Sigmoid colon (tissue), 4 donors: ENCODE measurements around the gene MIB2.

Source experiments
- EP300 ChIP-seq, 4 donors: sonication (generic); formaldehyde crosslinking; IDR thresholded peaks; one replicate each; pipeline ENCODE4 v1.6.1; 2017; ENCODE audit warnings: antibody characterized with exemption in 4 of 4
- POLR2A ChIP-seq, 2 donors: fragments of 450-650 bp; IDR thresholded peaks; one replicate each; pipeline ENCODE4 v1.6.1; 2016; ENCODE audit warnings: antibody characterized with exemption in 2 of 2, mild to moderate bottlenecking in 2 of 2, moderate library complexity in 2 of 2
- POLR2AphosphoS5 ChIP-seq, 4 donors: sonication (generic); formaldehyde crosslinking; IDR thresholded peaks; one replicate each; pipeline ENCODE4 v1.6.1; 2017; ENCODE audit warnings: antibody characterized with exemption in 4 of 4
- TF ChIP-seq, protein P1 (sequence below), 4 experiments: fragments of 450-650 bp in 3 of 4; fragments of 200-600 bp in 1 of 4; IDR thresholded peaks; one replicate each; pipeline ENCODE4 v1.5.1; 2016 to 2019; ENCODE audit warnings: antibody characterized with exemption in 4 of 4, mild to moderate bottlenecking in 3 of 4, moderate library complexity in 2 of 4

DNA sequence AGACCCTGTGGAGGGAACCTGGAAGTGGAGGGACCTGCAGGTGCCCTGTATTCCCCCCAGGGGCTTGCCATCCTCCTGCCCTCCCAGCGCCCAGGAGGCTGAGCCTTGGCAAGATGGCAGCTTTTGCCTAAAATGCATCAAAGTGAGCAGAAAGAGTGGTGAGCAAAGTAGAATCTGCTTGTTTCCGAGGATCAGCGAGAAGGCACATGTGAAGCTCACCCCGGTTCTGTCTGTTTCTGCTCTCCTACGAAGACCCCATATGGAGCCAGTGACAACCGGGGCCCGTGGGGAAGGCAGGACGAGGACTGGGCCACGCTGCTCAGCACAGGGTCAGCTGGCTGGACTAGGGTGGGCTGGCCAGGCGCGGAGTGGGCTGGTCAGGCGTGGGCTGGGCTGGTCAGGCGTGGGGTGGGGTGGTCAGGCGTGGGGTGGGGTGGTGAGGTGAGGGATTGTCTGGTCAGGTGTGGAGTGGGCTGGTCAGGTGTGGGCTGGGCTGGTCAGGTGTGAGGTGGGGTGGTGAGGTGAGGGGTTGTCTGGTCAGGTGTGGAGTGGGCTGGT lies 10.2 kb upstream of the MIB2 start:
- TF ChIP-seq, protein P1, sequence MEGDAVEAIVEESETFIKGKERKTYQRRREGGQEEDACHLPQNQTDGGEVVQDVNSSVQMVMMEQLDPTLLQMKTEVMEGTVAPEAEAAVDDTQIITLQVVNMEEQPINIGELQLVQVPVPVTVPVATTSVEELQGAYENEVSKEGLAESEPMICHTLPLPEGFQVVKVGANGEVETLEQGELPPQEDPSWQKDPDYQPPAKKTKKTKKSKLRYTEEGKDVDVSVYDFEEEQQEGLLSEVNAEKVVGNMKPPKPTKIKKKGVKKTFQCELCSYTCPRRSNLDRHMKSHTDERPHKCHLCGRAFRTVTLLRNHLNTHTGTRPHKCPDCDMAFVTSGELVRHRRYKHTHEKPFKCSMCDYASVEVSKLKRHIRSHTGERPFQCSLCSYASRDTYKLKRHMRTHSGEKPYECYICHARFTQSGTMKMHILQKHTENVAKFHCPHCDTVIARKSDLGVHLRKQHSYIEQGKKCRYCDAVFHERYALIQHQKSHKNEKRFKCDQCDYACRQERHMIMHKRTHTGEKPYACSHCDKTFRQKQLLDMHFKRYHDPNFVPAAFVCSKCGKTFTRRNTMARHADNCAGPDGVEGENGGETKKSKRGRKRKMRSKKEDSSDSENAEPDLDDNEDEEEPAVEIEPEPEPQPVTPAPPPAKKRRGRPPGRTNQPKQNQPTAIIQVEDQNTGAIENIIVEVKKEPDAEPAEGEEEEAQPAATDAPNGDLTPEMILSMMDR (IDR thresholded peaks at IDR 0.05): no peak
- no peak for TF ChIP-seq POLR2AphosphoS5 (IDR thresholded peaks at IDR 0.05)
- no peak for TF ChIP-seq POLR2A (IDR thresholded peaks at IDR 0.05)
- TF ChIP-seq EP300 (IDR thresholded peaks at IDR 0.05): no peak
